HUDEP-2 (cell line): ENCODE measurements around the gene SLC4A9.
A peak's percentile ranks its signal among the peaks of the same experiment; 100 is the strongest.

Experiments used
- DNase-seq, 76 experiments: peaks; one replicate each; lab custom pipeline; 2025; ENCODE audit not compliant: unreplicated experiment in 76 of 76; lab: John Stamatoyannopoulos, UW

SLC4A9 gene

GRCh38 chr5:140337880-140338279 lies 22.1 kb upstream of the SLC4A9 start:
- DNase-seq = no peak

GRCh38 chr5:140338336-140338735 lies 21.7 kb upstream of the SLC4A9 start:
- DNase-seq = no peak

- DNase-seq = no peak
Measured at GRCh38 chr5:140338908-140339307, 21.1 kb upstream of the SLC4A9 start.

GRCh38 chr5:140339636-140340035 lies 20.4 kb upstream of the SLC4A9 start:
- DNase-seq = no peak

GRCh38 chr5:140340605-140341121 lies 19.3 kb upstream of the SLC4A9 start:
- no peak for DNase-seq

- no peak for DNase-seq
Measured at GRCh38 chr5:140341591-140341990, 18.4 kb upstream of the SLC4A9 start.

- DNase-seq = no peak
Measured at GRCh38 chr5:140342287-140342686, 17.7 kb upstream of the SLC4A9 start.

GRCh38 chr5:140342896-140343295 lies 17.1 kb upstream of the SLC4A9 start:
- DNase-seq = no peak

GRCh38 chr5:140343849-140344248 lies 16.1 kb upstream of the SLC4A9 start:
- peak in 1 of 76 experiments; percentile 15 for DNase-seq

- no peak for DNase-seq
Measured at GRCh38 chr5:140344683-140345423, 15.1 kb upstream of the SLC4A9 start.

GRCh38 chr5:140345919-140346347 lies 14.1 kb upstream of the SLC4A9 start:
- DNase-seq = peak in 1 of 76 experiments; percentile 43

- DNase-seq = peak in 69 of 76 experiments; percentile 16 to 77 (median 58)
Measured at GRCh38 chr5:140346348-140347221, 13.4 kb upstream of the SLC4A9 start, which contains the start of gene HBEGF. Gene HBEGF, minus strand, starts transcription at chr5:140346603. Its CDS starts 275 bp downstream, at chr5:140346328.

- no peak for DNase-seq
Measured at GRCh38 chr5:140347360-140347759, 12.6 kb upstream of the SLC4A9 start.

- no peak for DNase-seq
Measured at GRCh38 chr5:140348104-140348503, 11.9 kb upstream of the SLC4A9 start.

- no peak for DNase-seq
Measured at GRCh38 chr5:140349244-140349643, 10.8 kb upstream of the SLC4A9 start.

- peak in 47 of 76 experiments; percentile 6 to 79 (median 55) for DNase-seq
Measured at GRCh38 chr5:140351609-140352334, 8.2 kb upstream of the SLC4A9 start.

- no peak for DNase-seq
Measured at GRCh38 chr5:140355546-140355945, 4.4 kb upstream of the SLC4A9 start.

- no peak for DNase-seq
Measured at GRCh38 chr5:140356853-140357725, 2.9 kb upstream of the SLC4A9 start.

- DNase-seq = peak in 70 of 76 experiments; percentile 3 to 80 (median 50)
Measured at GRCh38 chr5:140357726-140358093, 2.3 kb upstream of the SLC4A9 start.
